Calu3 (cell line): Measurements from ENCODE around the gene SPAG16. TPM values are rescaled to one million over a fixed set of nuclear protein-coding genes. Genes with fewer than 3 reads are reported as not detected.

ENCODE experiments used
- BruUV-seq: library from RNA; stranded (reverse); fragments of 400-500 nt; replicated peaks from 2 replicates; lab custom pipeline; 2021; lab: Mats Ljungman, UMichigan
- CTCF ChIA-PET: fragments of 300-600 bp; sonication (Branson Sonifier 250); formaldehyde crosslinking; loops from one replicate; lab custom pipeline; 2022; ENCODE audit warnings: antibody characterized with exemption; lab: Charles Lee
- DNase-seq: peaks from one replicate; pipeline ENCODE4 v3.0.0; 2022
- H3K27ac Mint-ChIP-seq: one replicate; pipeline ENCODE4 v1.8.0; 2022; ENCODE audit warnings: mixed read lengths; ENCODE audit not compliant: unreplicated experiment
- H3K27me3 Mint-ChIP-seq: one replicate; pipeline ENCODE4 v1.8.0; 2022; ENCODE audit warnings: mixed read lengths; ENCODE audit not compliant: unreplicated experiment
- H3K36me3 Mint-ChIP-seq: one replicate; pipeline ENCODE4 v1.8.0; 2022; ENCODE audit warnings: mild to moderate bottlenecking, moderate library complexity, mixed read lengths; ENCODE audit not compliant: insufficient read depth, unreplicated experiment
- H3K4me1 Mint-ChIP-seq: one replicate; pipeline ENCODE4 v1.8.0; 2022; ENCODE audit warnings: mild to moderate bottlenecking, low read depth, mixed read lengths; ENCODE audit not compliant: unreplicated experiment
- H3K4me3 Mint-ChIP-seq: one replicate; pipeline ENCODE4 v1.8.0; 2022; ENCODE audit warnings: mild to moderate bottlenecking, low read depth, moderate library complexity, mixed read lengths; ENCODE audit not compliant: unreplicated experiment
- H3K9me3 Mint-ChIP-seq: one replicate; pipeline ENCODE4 v1.8.0; 2022; ENCODE audit warnings: low read depth, mixed read lengths; ENCODE audit not compliant: unreplicated experiment
- CTCF ChIP-seq: fragments of 200-600 bp; IDR thresholded peaks from one replicate; pipeline ENCODE4 v1.8.0; 2022; ENCODE audit warnings: antibody characterized with exemption; ENCODE audit not compliant: unreplicated experiment
- intact Hi-C: fragments of 100-400 bp; cut with micrococcal nuclease; formaldehyde crosslinking; loops from one replicate; pipeline ENCODE4 v1.10.0; 2022; ENCODE audit not compliant: unreplicated experiment
- microRNA-seq: library from miRNA; unstranded; fragments of <30 nt; microRNA quantifications from one replicate; pipeline ENCODE4 v1.2.0, GENCODE V29; 2022
- total RNA-seq: library from RNA; stranded (reverse); gene quantifications from 2 replicates; pipeline ENCODE4 v1.2.3, GENCODE V29; 2022

The SPAG16 gene
- total RNA-seq, 1 experiment from 2014 or later = 30.2 TPM

DNA sequence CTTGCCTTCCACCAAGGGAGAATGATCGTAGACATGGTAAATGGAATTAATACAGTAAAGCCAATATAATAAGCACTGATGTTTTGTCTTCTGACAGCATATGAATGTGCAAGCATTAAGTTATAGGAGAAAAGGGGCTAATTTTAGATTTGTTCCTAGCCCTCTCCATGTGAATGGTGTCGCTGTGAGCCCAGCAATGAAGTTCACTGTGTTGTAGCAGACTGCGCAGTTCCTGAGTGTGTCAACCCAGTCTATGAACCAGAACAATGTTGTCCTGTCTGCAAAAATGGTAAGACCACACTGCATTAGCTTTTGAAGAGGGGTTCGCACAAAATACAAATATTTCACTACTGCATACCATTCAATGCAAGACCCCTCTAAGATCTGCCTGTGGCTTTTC, 1152.2 kb downstream of the SPAG16 start:
- no peaks in the 10 kb centered on the region for H3K9me3 Mint-ChIP-seq
- H3K27me3 Mint-ChIP-seq = no peaks in the 10 kb centered on the region
- BruUV-seq = no TSS peak
- TF ChIP-seq CTCF = no peak
- intact Hi-C loops = no loop called here
- CTCF ChIA-PET = no interaction called here
- no peak overlapping the region for H3K4me3 Mint-ChIP-seq
- H3K36me3 Mint-ChIP-seq = no peaks in the 10 kb centered on the region
- no peak overlapping the region for H3K27ac Mint-ChIP-seq
- DNase-seq = no peak
- no peaks in the 10 kb centered on the region for H3K4me1 Mint-ChIP-seq

- BruUV-seq = no TSS peak
- H3K9me3 Mint-ChIP-seq = no peaks in the 10 kb centered on the region
- DNase-seq = no peak
- no peak for TF ChIP-seq CTCF
- no peak overlapping the region for H3K4me3 Mint-ChIP-seq
- no peak overlapping the region for H3K27ac Mint-ChIP-seq
- H3K36me3 Mint-ChIP-seq = no peaks in the 10 kb centered on the region
- no peaks in the 10 kb centered on the region for H3K4me1 Mint-ChIP-seq
- intact Hi-C loops = no loop called here
- H3K27me3 Mint-ChIP-seq = no peaks in the 10 kb centered on the region
- CTCF ChIA-PET = no interaction called here
Measured at GRCh38 chr2:214450118-214450894, 1166.0 kb downstream of the SPAG16 start.

DNA sequence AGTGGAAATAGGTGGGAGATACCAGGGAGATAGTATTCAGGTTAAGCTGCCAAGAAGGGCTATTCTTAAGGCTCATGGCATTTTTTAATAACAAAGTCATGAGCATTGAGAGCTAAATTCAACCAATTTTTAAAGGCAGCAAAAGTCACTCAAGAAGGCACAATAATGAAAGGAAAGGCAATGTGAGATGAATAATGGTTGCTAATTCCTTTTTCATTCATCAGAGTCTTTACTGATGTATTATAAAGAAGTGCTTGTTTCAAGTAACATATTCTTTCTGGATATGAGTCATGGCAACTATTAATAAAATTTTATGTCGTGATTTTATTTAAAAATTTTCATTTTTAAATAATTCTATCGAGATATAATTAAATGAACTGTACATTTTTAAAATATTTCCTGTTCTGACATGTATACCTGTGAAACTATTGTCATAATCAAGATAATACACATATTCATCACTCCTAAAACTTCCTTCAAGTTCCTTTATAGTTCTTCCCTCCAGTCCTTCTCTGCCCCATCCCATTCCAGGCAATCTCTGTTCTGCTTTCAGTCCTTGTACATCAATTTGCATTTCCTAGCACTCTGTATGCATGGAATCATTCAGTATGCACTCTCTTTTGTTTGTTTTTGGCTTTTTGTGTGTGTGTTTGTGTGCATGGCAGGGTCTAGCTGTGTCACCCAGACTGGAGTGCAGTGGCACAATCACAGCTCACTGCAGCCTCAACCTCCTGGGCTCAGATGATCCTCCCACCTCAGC, 1167.4 kb downstream of the SPAG16 start:
- Mint-ChIP-seq H3K36me3 (no peaks in the 10 kb centered on the region), H3K27me3 (no peaks in the 10 kb centered on the region), H3K4me1 (no peaks in the 10 kb centered on the region), H3K9me3 (no peaks in the 10 kb centered on the region), H3K27ac (no peak overlapping the region), H3K4me3 (no peak overlapping the region)
- intact Hi-C loops = no loop called here
- no TSS peak for BruUV-seq
- CTCF ChIA-PET = no interaction called here
- DNase-seq = no peak
- no peak for TF ChIP-seq CTCF

Small RNAs within 50 kb of the gene (microRNA-seq; reads per million reads assigned to microRNA genes)
- not detected for gene MIR4438

Other genes with a start within 250 kb of the SPAG16 start
- 26.0 and 26.1 TPM in 2 replicates for gene IKZF2, start 132.9 kb upstream of the SPAG16 start, total RNA-seq